ENCODE results near the gene B3GNT5.

Gene B3GNT5

DNA sequence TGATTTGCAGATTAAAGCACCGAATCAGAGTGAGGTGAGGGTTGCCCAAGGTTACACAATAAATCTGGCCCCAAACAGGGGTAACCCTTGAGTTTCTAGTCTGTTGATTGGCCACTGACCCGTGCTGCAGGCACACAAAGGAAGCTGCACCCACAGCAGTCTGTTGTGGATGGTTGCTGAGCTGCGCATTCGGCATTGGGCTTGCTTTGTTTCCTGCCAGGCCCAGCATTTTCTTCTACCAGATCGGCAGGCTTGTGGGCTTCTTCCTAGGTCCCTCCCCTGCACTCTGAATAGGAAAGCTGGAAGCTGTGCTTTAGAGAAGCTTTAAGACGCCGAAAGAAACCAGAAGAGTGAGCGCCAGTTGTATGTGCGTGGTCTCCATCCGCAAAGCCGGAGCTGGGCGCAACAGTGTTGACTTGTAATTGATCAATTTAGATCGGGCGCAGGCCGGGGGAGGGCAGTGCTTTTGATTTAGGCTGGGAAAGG lies 12.1 kb downstream of the B3GNT5 start:
- DNase-seq (ENCODE audit: low read depth, low spot score): no peak

- DNase-seq (ENCODE audit: low read depth, low spot score): no peak
Measured at GRCh38 chr3:183265834-183266417, 12.9 kb downstream of the B3GNT5 start.

GRCh38 chr3:183266454-183266853 lies 13.4 kb downstream of the B3GNT5 start:
- no peak for DNase-seq (ENCODE audit: low read depth, low spot score)

- no peak for DNase-seq (ENCODE audit: low read depth, low spot score)
Measured at GRCh38 chr3:183267140-183267539, 14.1 kb downstream of the B3GNT5 start.

DNA sequence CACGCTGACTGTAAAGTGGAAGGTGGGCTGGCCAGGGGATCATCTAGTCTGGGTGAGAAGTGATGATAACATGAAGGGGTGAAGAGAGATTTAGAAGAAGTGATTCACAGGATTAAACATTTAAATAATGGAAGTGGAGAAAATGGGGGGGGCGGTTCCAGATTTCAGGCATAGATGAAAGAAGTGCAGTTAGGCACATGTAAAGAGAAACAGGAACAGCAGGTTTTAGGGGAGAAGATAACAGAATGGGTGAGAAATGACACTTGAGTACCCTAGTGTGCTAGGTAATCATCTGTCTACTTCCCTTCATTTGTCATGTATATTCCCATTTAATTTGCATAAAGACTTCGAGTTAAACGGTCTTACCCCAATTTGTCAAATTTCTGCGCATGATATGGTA lies 15.3 kb downstream of the B3GNT5 start:
- no peak for DNase-seq (ENCODE audit: low read depth, low spot score)

DNA sequence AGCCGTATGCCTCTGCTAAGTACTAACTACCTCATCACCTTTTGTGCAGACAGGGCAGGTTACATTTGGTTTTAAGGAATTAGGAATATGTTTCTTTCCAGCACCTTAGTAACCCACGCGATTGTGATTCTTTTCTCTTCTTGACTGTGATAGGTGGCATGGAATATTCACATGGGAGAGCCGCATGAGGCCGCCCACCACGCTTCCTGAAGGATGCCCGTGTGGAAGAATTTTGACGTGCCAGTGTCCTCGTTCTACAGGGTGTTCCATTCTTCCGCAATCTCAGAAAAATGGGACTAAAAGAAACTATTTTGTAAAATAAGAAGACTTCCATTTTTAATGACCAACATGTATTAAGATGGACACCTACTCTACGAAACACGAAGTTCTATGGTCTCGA lies 16.3 kb downstream of the B3GNT5 start:
- no peak for DNase-seq (ENCODE audit: low read depth, low spot score)

DNA sequence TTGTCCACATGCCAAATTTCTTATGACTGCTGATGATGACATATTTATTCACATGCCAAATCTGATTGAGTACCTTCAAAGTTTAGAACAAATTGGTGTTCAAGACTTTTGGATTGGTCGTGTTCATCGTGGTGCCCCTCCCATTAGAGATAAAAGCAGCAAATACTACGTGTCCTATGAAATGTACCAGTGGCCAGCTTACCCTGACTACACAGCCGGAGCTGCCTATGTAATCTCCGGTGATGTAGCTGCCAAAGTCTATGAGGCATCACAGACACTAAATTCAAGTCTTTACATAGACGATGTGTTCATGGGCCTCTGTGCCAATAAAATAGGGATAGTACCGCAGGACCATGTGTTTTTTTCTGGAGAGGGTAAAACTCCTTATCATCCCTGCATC lies 17.3 kb downstream of the B3GNT5 start:
- DNase-seq (ENCODE audit: low read depth, low spot score): no peak

DNA sequence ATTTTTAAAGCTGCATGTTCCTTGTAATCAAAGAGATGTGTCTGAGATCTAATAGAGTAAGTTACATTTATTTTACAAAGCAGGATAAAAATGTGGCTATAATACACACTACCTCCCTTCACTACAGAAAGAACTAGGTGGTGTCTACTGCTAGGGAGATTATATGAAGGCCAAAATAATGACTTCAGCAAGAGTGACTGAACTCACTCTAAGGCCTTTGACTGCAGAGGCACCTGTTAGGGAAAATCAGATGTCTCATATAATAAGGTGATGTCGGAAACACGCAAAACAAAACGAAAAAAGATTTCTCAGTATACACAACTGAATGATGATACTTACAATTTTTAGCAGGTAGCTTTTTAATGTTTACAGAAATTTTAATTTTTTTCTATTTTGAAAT lies 19.1 kb downstream of the B3GNT5 start:
- no peak for DNase-seq (ENCODE audit: low read depth, low spot score)

- no peak for DNase-seq (ENCODE audit: low read depth, low spot score)
Measured at GRCh38 chr3:183272791-183273190, 19.7 kb downstream of the B3GNT5 start.

DNA sequence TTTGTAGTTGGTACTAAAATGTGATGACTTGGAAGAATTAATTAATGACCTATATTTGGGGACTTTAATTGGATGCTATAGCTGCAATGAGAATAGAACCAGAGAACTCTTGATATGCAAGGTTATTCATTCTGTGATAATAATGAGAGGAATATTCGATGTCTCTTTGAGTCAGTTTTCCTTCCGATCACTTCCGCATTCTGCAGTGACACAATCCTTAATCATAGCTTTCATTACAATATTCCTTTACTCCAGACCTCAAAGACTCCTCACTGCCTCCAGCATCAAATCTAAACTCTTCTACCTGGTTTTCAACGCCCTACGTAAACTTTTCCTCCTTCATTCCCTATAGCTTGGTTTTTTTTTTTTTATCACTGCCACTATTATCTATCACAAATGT lies 21.6 kb downstream of the B3GNT5 start:
- DNase-seq (ENCODE audit: low read depth, low spot score): no peak

GRCh38 chr3:183275418-183275817 lies 22.4 kb downstream of the B3GNT5 start:
- no peak for DNase-seq (ENCODE audit: low read depth, low spot score)

DNA sequence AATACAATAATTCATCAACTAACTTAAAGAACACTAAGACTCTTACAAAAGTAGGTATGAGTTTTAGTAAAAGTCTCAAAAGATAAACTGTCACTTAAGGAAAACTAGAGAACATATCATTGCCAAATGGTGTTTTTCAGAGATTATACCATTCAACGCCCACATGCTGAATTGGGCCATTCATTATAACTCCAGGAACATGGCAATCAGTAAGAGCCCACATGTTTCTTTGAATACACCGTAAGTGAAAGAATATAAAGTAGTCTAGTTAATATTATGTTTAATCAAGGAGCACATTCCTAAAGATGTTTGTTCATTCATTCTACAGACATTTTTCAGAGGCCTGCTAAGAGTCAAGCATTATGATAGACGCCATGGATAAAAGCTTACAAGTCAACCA lies 22.9 kb downstream of the B3GNT5 start:
- no peak for DNase-seq (ENCODE audit: low read depth, low spot score)

GRCh38 chr3:183277260-183277659 lies 24.2 kb downstream of the B3GNT5 start:
- no peak for DNase-seq (ENCODE audit: low read depth, low spot score)

GRCh38 chr3:183278479-183279088 lies 25.5 kb downstream of the B3GNT5 start:
- DNase-seq (ENCODE audit: low read depth, low spot score): no peak

DNA sequence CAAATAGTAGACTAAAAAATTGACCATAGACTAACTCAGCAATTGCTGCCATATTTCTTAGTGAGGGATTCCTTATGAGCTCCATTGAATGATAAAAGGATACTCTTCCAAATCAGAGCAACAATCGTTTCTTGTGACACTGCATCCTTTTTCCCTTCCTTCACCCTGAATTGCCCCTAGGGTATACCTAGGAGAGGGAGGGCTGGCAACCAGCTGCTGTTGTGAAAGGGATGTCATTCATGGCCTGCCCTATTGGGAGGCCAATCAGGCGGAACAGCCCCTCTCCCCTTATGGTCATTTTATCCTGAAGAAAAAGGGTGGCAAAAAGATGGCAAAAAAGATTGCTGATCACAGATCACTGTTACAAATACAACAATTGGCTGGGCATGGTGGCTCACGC lies 26.3 kb downstream of the B3GNT5 start:
- DNase-seq (ENCODE audit: low read depth, low spot score): no peak

DNA sequence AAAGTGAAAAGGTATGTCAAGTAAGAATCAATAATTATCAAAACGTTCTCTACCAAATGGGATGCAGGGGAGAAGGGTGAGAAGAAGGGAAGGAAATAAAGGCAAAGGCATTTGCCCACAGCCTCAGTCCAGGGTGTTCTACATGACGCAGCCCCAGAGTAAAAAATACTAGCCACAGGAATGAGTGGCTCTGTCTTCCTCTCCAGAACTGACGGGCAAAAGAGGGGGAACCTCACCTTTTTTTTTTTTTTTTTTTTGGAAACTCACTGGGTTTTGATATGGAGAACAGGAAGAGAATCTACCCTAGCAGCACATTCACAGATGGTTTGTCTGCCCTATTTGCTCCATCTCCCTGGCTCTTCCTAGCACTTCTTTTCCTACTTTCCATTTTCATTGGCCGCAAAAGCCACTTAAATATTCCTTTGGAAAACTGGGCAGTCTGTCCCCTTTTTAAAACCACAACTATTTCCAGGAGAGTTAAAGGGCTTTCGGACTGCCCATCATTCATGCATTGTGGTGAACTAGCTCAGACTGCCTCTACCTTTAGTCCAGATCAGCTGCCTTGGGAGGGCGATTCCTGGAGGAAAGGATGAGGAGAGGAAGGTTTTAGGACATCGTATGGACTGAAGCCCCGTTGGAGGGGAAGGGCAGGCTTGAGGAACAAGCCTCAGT lies 28.2 kb downstream of the B3GNT5 start:
- DNase-seq (ENCODE audit: low read depth, low spot score): no peak

DNA sequence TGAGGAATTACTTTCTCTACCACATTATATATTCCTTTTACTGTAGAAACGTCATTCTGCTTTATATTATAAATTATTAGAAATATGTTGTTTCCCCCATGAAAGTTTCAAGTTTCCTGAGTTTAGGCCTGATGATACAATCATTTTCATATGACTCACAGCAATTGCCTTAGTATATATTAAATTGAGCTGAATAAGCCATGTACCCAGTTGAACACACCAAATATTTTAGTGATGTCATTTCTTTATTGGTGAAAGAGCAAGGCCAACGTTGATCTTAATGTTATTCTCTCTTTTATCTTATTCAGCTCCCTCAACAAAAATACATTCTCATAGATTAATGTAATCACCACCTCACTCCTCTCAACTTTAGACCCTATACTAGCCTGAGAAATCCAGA lies 30.8 kb downstream of the B3GNT5 start:
- DNase-seq (ENCODE audit: low read depth, low spot score): no peak

DNA sequence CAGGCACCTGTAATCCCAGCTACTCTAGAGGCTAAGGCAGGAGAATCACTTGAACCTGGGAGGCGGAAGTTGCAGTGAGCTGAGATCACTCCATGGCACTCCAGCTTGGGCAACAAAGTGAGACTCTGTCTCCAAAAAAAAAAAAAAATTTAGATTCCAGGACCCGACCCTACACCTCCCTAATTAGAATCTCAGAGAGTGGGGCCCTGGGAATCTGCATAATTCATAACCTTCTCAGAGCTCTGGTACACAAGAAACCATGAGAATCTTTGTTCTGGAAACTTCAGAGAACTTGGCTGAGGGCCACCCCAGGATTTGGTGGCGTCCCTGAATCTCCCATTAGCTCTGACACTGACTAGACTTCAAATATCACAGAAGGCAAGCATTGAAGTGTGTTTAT lies 31.5 kb downstream of the B3GNT5 start:
- no peak for DNase-seq (ENCODE audit: low read depth, low spot score)

- no peak for DNase-seq (ENCODE audit: low read depth, low spot score)
Measured at GRCh38 chr3:183285318-183285717, 32.3 kb downstream of the B3GNT5 start.

DNA sequence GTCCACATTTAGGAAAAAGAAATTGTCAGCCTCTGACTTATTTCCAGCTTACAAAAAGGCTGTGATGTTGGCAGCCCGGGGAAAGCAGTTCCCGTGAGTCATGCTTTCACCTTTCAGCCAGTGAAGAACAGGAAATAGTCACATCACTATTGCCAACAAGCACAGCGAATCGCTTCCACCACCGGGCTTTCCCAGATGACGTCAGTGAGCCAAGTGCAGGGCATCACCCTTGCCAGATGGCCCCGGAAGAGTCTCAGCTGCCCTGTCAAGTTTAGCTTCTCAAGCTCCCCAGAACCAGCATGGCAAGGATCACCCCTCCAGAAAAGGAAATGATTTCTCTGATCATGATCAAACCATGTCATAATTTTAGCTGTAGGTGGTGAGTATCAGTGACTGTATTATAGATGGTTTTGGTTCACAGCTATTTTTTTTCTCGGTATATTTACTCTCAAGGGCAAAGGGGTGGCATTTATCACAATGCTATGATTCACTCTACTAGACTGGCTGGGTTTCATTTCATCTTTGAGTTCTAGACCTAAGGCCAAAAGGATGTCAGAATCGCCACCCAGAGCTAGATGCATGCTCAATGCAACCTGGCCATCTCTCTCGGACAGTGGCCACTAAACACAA lies 32.9 kb downstream of the B3GNT5 start:
- no peak for DNase-seq (ENCODE audit: low read depth, low spot score)

DNA sequence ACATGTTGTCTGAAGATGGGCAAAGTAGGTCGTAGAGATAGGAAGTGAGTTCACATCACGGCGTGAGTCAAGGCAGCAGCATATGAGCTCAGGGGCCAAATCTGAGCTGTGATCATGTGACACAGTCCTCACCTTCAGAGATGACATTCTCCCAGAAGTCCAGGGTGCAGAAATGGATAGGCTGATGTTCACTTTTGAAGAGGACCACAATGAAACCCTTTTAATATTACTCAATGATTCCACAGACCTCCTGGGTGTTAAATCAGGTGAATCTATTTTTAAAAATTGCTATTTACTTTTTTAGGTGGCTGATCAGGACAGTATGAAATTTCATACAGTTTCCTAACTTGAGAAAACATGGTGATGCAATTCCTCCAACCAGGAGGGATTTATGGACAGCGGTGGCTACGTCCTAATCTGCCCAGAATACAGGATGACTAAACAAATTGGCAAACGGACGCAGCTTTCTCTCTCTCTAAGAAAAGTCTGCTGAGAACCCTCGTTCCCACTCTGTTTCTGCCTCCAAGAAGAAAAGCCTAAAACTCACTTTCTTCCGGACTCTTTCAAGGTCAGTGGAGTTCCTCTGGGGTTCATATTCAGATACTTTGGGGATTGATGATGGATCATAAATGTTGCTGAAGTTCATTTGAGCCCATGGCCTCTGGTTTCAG lies 34.4 kb downstream of the B3GNT5 start:
- DNase-seq (ENCODE audit: low read depth, low spot score): no peak

- no peak for DNase-seq (ENCODE audit: low read depth, low spot score)
Measured at GRCh38 chr3:183288117-183288516, 35.1 kb downstream of the B3GNT5 start.

Measured in iPS DF 19.7 (cell line).